ENCODE measurements around the gene ARRDC5. TPM values are rescaled to one million over a fixed set of nuclear protein-coding genes. Genes with fewer than 3 reads are reported as not detected.
A peak's percentile ranks its signal among the peaks of the same experiment; 100 is the strongest.

ARRDC5 gene
- total RNA-seq, 1 experiment from 2014 or later, result not detected

DNA sequence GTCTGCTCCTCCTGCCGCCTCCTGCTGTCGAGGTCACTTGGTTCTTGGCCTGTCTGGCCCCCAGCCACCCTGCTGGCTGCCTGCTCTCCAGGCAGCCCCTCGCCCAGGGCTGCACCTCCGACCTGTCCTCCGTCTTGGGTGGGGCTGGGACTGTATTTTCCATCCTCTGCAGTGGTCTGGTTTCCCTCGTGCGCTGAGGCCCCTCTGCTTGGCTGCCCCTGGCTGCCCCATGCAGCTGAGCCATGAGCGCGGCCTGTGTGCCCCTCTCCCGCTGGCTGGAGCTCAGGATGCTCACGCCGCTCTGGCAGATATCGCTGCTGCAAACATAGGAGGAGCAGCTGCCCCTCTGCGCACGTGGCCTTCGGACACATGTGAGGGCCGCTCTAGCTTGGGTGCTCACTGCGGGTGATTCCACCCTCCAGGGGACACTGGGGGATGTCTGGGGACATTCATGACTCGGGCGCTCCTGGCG is 20.6 kb upstream of the ARRDC5 start:
- Histone ChIP-seq H3K4me1 (ENCODE audit: insufficient read depth, low read length) (peaks cover 3% of the 10 kb centered on the region; the same call in 1 of the 2 replicates), H3K4me2 (ENCODE audit: insufficient read depth, insufficient read length, low read length) (no peak overlapping the region), H4K8ac (replicated peaks; ENCODE audit: insufficient read length, low read depth, low read length) (no peak overlapping the region), H3K9me3 (ENCODE audit: control insufficient read depth, low read depth, low read length) (no peaks in the 10 kb centered on the region), H2BK5ac (ENCODE audit: insufficient read length, low read length) (no peak overlapping the region), H3K79me2 (ENCODE audit: insufficient read depth, low read length) (peaks cover 11% of the 10 kb centered on the region; the same call in 1 of the 2 replicates), H3K18ac (ENCODE audit: insufficient read length, low read depth, low read length) (no peak overlapping the region), H3K23ac (ENCODE audit: insufficient read length, low read depth, low read length) (no peak overlapping the region), H2BK12ac (ENCODE audit: insufficient read length, low read depth, low read length) (no peak overlapping the region), H4K5ac (ENCODE audit: insufficient read length, low read depth, low read length) (no peak overlapping the region), H2BK15ac (ENCODE audit: low read depth, low read length) (no peak overlapping the region), H3K14ac (ENCODE audit: insufficient read depth, low read length) (peak overlapping the region; percentile 14; the same call in 1 of the 2 replicates), H3K23me2 (ENCODE audit: insufficient read length, low read depth, low read length, poor library complexity, severe bottlenecking) (no peaks in the 10 kb centered on the region), H3K79me1 (ENCODE audit: insufficient read depth, low read depth, low read length, poor library complexity, severe bottlenecking) (peaks cover 8% of the 10 kb centered on the region), H3K9ac (ENCODE audit: extremely low read depth, insufficient read length, low read length) (no peak overlapping the region), H3K56ac (ENCODE audit: insufficient read length, low read depth, low read length) (no peak overlapping the region), H3T11ph (ENCODE audit: low read length) (no peak overlapping the region), H3K4ac (ENCODE audit: low read depth, low read length) (no peak overlapping the region), H2BK20ac (ENCODE audit: low read depth, low read length, poor library complexity, severe bottlenecking) (no peak overlapping the region), H4K91ac (ENCODE audit: insufficient read length, low read depth, low read length) (no peak overlapping the region), H3K27me3 (ENCODE audit: insufficient read depth, low read length) (no peaks in the 10 kb centered on the region), H2BK120ac (ENCODE audit: low read depth, low read length, poor library complexity, severe bottlenecking) (no peak overlapping the region), H2AFZ (ENCODE audit: low read length) (no peak overlapping the region), H4K20me1 (ENCODE audit: control insufficient read depth, insufficient read depth, insufficient read length) (peaks cover 4% of the 10 kb centered on the region), H3K27ac (ENCODE audit: insufficient read length, low read depth, low read length) (no peak overlapping the region), H2AK5ac (ENCODE audit: insufficient read length, low read length) (no peak overlapping the region)
- no peak overlapping the region for H3K4me3 Mint-ChIP-seq
- peaks cover 19 to 55% (median 48%) of the 10 kb centered on the region in 3 experiments; a peak in 6 of 7 replicates for H3K36me3 Mint-ChIP-seq (ENCODE audit: insufficient read depth in 1 of 3, low read depth in 3 of 3)
- TF ChIP-seq, protein P1, sequence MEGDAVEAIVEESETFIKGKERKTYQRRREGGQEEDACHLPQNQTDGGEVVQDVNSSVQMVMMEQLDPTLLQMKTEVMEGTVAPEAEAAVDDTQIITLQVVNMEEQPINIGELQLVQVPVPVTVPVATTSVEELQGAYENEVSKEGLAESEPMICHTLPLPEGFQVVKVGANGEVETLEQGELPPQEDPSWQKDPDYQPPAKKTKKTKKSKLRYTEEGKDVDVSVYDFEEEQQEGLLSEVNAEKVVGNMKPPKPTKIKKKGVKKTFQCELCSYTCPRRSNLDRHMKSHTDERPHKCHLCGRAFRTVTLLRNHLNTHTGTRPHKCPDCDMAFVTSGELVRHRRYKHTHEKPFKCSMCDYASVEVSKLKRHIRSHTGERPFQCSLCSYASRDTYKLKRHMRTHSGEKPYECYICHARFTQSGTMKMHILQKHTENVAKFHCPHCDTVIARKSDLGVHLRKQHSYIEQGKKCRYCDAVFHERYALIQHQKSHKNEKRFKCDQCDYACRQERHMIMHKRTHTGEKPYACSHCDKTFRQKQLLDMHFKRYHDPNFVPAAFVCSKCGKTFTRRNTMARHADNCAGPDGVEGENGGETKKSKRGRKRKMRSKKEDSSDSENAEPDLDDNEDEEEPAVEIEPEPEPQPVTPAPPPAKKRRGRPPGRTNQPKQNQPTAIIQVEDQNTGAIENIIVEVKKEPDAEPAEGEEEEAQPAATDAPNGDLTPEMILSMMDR (conservative IDR thresholded peaks at IDR 0.05), result no peak
- peak overlapping the region in 2 of 3 experiments; percentile 74 to 85; a peak in 3 of 7 replicates for H3K27ac Mint-ChIP-seq
- WGBS (ENCODE audit: extremely low coverage, insufficient read length, low lambda C conversion rate), result no CpG with 5 or more reads among the region's 21 CpGs
- no peaks in the 10 kb centered on the region for H3K27me3 Mint-ChIP-seq (ENCODE audit: low read depth)
- DNase-seq, result no peak
- peaks cover 8 to 9% of the 10 kb centered on the region in 2 experiments for H3K4me1 Mint-ChIP-seq
- no peaks in the 10 kb centered on the region for H3K9me3 Mint-ChIP-seq

All from H9 (cell line).